SK-MEL-5 (cell line): Measurements from ENCODE around the gene IGF2BP2. TPM values are rescaled to one million over a fixed set of nuclear protein-coding genes. Genes with fewer than 3 reads are reported as not detected.

ENCODE experiments used
- DNase-seq: peaks from one replicate; pipeline ENCODE4 v3.0.0-alpha.2; 2016; ENCODE audit warnings: low read depth, low spot score
- in situ Hi-C: cut with HindIII; loops from 2 replicates; pipeline ENCODE4 v1.10.0; 2016; ENCODE audit warnings: low sequenced_read_pairs, high pct_unique_total_duplicates, low pct_unique_long_range_greater_than_20kb
- total RNA-seq: library from RNA; depleted of rRNA; stranded (reverse); fragments of >200 nt; shearing (Covaris generic); gene quantifications from 2 replicates; pipeline ENCODE4 v1.2.3, GENCODE V29; 2014

The IGF2BP2 gene
- total RNA-seq, 1 experiment from 2014 or later: 59.5 TPM

DNA sequence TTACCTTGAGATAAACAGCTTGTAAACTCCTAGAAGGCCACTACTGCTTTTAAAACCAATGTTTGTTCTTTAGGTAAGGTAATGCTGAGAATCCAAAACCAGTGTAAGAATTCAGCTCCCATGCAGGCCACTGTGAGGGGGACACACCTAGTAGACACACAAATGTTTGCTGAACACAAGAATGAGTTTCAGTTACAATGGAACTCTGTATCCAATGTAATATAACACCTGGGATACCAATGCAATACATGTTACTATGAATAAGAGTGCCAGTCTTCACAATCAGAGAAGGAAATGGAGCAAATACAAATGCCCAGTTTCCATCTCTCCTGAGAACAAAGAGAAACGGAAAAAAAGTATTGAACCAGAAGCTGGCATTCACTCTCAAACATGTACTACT lies 65.9 kb downstream of the IGF2BP2 start:
- in situ Hi-C loops: no loop called here
- DNase-seq: no peak

DNA sequence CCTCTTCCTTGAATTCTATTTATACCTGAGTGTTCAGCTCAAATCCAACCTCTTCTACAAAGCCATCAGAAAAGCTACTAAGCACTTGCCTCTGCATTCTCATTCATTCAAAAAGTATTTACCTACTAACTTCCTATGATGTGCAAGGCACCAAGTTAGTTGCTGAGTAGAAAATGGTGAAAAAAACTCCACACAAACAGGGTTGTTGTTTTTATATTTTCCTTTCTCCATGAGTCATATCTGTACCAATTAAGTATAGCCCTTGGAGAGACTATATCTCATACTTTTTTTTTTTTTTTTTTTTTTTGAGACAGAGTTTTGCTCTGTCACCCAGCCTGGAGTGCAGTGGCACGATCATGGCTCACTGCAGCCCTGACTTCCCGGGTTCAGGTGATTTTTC lies 67.7 kb downstream of the IGF2BP2 start:
- DNase-seq: no peak
- in situ Hi-C loops: no loop called here

DNA sequence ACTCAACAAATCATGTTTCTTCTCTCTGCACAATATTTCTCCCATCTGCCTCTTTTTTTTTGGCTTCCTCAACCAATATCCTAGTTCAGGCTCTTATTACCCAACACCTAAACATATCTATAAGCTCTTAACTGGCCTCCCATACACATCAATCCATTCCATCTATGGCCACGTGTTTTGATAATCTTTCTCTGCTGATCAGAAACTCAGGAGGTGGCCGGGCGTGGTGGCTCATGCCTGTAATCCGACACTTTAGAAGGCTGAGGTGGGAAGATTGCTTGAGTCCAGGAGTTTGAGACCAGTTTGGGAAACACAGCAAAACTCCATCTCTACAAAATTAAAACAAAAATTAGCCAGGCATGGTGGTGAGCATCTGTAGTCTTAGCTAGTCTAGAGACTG lies 68.4 kb downstream of the IGF2BP2 start:
- no peak for DNase-seq
- in situ Hi-C loops: no loop called here

DNA sequence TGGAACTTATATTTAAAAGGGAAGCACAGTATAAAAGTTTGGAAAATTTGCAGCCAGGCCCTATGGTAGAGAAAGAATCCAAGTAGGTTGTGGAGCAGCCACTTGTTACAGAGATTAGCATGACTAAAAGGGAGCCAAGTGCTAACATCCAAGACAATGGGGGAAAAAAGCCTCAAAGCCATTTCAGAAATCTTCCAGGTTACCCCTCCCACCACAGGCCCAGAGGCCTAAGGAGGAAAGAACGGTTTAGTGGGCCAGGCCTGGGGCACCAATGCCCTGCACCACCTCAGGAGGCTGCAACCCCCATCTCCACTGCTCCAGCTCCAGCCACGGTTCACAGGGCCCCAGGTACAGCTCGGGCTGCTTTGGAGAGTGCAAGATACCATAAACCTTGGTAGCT lies 69.9 kb downstream of the IGF2BP2 start:
- in situ Hi-C loops: no loop called here
- no peak for DNase-seq

DNA sequence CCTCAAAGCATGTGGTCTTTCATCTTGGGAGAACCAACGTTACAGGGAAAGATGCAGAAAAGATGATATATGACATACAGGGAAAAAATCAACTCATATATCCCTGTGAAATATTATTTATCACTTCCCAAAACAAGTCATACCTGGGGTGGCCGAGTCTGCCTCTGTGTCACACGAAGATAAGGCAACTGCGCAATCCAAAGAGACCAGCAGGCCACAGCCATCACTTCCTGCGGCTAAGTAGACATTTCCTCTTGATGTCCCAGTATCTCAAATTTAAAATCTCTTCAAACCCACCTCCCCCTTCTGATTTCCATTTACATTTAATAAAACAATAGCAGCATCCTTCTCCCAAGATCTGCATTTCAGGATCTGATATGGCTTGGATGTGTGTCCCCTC lies 71.5 kb downstream of the IGF2BP2 start:
- in situ Hi-C loops: no loop called here
- DNase-seq: no peak

DNA sequence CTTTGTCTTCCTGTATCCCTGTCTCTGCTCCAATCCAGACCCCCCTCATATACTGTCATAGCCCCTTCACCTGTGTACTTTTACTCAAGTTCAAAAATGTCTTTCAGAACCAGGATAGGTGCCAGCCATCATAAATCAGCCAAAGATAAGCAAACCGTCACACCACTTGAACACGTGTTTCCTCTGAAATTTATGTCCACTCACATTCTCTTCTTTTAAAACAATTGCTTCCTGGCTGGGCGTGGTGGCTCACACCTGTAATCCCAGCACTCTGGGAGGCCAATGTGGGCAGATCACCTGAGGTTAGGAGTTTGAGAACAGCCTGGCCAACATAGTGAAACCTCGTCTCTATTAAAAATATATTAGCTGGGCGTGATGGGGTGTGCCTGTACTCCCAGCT lies 74.1 kb downstream of the IGF2BP2 start:
- in situ Hi-C loops: no loop called here
- no peak for DNase-seq

DNA sequence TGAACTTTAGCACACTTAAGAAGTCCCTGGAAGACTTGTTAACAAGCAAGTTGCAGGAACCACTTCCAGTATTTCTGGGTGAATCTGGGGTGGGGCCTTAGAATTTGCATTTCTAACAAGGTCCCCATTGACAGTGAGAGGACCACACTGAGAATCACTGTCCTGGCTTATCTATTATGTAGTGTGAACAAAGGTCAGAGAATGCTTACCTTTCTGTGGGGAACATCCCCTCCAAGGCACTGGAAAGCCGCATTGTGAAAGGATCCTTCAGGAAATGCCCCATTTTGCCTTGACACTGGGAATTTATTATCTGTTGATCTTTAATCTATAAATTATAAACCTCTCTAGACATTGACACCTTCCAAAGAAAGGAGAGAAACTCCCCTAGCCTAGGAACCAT lies 74.8 kb downstream of the IGF2BP2 start:
- no peak for DNase-seq
- in situ Hi-C loops: no loop called here

DNA sequence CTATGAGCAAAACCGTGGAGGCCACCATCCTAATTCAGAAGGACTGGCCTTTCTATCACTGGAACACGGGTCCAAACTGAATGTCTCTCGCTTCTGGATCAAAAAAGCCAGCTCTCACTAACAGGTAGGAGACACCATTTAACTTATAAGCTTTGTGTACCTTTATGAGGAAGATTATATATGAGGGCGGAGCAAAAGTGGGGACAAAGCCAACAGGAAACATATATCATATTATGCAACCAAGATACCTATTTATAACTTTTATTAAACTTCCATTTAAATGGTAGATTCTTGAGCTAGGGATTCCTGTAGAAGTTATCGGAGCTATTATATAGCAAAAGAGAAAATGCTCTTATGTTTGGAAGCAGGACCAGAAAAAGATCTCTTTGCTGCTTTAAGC lies 78.4 kb downstream of the IGF2BP2 start:
- DNase-seq: no peak
- in situ Hi-C loops: no loop called here

DNA sequence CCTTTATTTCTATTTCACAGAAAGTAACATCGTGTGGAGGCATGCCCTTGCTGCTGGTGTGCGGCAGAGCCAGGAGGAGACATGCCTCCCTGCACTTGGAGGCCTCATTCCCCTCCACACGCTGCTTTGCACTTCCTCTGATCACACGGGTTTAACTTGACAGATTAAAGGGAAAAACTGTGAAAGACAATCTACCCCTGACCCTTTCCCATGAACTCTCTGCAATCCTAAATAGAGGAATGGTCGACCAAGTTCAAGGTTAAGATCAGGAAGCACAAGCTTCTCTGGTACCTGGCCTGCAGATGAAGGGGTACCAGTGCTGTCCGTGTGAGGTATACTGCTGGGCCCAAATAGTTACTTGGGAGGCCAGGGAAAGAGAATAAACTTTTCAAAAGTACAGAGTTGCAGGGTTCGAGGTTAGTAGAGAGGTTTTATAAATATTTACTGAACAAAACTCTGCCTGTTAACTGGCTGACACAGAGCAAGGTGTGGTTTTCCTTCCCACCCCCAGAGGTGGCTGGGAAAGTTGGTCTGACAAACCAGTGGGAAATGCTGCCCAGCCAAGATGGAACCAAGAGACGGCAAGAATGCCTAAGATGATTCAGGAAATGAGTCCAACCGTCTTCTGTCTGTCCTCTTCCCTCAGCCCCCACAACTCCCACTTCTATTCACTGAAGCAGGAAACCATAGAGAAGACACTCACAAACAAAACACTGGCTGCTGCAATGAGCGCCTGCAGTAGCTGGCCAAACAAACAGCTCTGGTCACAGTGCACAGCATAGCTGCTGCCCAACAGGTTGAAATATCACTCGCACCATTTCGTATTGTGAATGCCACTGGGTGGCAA lies 79.6 kb downstream of the IGF2BP2 start:
- in situ Hi-C loops: no loop called here
- no peak for DNase-seq

DNA sequence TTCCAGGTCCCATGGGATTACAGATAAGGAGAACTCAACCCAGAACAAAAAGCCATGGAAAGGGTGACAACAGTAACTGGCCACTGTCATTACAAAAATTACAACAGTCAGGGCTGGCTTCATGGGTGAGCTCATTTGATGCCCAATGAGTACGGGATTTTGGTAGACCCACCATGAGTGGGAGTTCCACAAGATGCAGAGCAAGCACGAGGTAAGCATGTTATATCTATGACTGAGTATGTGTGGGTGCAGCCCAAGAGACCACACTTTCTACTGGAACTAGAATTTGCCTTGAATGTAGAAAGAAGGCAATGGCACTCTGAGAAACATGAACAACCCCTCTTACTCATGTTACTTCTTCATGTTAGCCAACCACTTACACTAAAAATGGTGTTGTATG lies 83.3 kb downstream of the IGF2BP2 start:
- in situ Hi-C loops: no loop called here
- no peak for DNase-seq

DNA sequence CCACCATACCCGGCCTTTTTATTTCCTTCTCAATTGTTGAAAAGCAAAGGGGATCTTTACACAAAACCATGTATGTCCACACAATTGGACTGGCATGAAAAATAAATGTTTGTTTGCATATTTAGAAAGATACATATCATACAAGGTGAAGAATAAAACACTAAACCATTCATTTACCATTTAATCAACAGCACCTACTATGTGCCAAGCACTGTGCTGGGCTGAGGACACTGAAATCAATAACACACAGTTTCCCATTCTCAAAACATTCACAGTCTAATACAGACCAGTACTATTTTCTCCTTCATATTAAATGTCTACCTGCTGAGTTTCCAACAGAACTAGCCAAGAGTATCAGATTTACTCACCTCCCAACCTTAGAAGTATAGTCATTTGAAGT lies 84.7 kb downstream of the IGF2BP2 start:
- in situ Hi-C loops: no loop called here
- no peak for DNase-seq

DNA sequence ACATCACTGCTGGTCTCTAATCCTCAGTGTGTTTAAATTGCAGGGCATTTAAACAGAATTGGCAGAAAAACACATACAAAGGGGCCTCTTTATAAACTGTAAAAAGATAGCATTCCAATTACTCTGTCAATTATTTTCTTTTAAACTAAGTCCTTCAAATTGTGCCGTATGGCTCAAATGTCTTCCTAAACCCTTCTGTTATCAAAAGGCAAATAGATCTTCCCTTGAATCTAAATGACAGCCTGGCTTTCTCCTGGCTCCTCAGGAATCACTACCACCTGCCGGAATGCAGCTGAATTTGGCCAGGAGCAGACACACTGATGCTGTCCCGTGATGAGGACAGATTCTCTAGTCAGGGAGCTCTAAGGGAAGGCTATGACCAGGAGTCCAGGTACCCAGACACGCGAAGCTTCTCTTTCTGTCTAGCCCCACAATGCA lies 85.6 kb downstream of the IGF2BP2 start:
- DNase-seq: no peak
- in situ Hi-C loops: no loop called here

DNA sequence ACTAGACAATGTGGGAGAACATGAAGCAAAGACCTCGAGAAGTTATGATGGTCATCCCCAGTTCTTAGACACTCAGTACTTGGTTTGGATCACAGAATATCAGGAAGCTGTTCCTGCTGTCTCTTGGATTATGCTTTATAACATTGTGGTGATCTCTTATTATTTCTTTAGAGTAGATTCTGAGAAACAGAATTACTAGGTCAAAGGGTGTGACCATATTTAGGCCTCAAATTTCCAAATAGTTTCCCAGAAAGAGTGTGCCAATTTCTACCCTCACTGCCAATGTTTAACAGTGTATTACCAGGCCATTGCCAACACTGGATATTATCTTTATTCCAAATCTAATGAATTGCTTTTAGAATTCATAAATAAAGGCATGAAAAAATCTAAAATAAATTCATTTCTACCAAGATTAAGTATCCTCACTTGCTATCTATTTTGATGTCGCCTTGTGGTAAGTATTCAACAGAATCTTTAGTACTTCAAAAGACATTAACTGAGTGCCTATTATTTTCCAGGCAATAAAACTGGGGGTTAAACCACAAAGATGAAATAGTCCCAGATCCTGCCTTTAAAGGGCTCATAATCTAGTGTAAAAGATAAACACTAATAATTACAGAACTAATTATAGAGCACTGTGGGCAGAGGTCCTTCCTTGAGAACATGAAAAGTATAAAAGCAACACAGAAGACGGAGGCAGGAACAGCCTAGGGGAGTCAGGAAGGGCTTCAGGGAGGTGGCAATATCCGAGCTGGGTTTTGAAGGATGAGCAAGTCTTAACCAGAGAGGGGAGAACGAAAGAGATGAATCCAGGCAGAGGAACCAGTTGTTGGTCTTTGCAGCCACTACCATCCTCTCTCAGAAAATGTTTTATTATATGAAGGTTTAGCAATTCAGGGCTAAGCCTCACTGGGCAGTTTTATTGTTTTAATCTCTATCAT lies 86.8 kb downstream of the IGF2BP2 start:
- no peak for DNase-seq
- in situ Hi-C loops: no loop called here

DNA sequence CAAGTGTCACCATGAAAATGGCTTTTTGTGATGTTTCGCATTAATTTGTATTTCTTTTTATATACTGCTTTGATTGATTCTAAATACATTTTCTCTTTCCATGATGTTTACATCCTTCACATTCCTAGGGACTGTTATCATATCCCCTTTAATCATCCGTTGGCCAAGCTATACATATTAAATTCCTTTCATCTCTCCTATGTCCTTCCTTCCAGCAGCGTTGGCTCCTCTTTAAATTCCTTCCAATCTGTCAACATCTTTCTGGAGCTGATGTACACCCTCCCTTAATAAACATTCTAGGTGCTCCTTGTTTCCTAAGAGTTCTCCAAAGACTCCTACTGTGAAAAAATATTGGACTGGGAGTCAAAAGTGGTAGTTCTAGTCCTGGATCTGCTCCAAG lies 87.8 kb downstream of the IGF2BP2 start:
- in situ Hi-C loops: no loop called here
- no peak for DNase-seq

DNA sequence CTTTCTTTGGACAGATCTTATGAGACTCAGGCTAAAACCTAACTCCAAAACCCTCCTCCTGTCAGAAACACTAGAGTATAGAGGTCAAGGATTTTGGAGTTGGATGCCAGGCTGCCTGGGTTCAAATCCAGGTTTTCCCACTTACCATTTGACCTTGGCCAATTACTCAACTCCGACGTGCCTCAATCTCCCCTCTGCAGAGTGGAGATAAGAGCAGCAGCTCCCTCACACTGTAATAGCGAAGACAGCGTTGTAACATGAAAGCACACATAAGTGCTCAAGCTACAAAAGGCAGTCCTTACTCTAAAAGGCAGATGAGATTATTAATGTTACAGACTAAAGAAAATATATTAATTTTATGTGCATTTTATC lies 90.1 kb downstream of the IGF2BP2 start:
- DNase-seq: no peak
- in situ Hi-C loops: no loop called here

DNA sequence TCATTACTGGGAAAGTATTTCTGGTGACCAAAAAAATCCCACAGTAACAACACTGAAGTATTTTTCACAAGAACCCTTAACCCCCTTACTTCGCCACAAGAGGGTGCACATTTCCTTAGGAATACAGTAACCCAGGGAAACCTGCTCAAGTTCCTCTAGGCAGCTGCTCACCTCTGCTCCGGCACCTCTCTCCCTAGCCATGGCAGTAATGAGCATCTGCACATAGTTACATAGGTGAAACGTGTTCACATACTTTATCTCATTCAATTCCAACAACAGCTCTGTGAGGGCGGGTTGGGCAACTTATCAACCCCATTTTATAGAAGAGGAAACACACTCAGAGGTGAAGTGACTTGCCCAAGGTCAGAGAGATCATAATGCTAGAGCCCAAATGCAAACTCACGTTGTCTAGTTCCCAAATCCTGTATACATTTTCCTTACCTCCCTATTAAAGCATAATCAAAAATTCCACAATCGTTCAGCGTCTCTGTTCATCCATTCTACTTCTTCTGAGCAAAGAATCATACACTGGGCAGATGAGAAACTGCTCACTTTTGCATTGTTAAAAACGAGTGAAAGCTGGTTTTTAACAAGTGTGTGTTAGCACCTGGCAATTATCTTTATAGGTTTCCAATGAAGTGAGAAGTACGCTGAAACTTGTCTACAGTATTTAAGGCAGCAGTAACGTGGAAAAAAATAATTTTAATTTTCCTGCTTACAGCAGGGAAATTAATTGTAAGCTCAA lies 90.7 kb downstream of the IGF2BP2 start:
- peak; percentile 93 for DNase-seq
- in situ Hi-C loops: no loop called here

DNA sequence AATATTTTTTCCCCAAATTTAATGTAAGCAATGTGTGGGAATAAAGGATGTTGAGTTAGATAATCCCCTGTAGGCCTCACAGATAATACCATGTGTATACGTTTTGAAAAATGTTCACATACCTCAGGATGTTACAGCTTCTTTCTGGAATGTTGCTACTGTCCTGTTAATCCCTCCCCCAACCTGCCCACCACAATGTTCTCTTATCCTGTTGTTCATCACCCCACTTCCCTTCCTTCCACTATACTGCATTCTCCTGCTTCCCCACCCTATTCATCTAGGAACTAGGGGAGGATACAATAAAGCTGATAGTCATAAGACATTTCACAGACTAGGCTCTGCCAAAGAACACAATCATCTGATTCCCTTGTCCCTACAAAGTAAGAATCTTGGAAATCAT lies 92.1 kb downstream of the IGF2BP2 start:
- DNase-seq: peak; percentile 79
- in situ Hi-C loops: no loop called here

DNA sequence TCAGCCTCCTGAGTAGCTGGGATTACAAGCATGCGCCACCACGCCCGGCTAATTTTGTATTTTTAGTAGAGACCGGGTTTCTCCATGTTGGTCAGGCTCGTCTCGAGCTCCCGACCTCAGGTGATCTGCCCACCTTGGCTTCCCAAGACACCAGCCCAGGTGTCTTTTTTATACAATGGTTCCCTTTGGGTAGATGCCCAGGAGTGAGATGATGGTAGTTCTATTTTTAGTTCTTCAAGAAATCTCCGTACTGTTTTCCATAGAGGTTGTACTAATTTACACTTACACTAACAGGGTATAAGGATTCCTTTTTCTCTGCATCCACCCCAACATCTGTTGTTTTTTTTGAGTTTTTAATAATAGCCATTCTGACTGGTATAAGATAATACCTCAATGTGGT lies 94.3 kb downstream of the IGF2BP2 start:
- in situ Hi-C loops: no loop called here
- no peak for DNase-seq
